ENCODE data around the gene MICU1. TPM values are rescaled to one million over a fixed set of nuclear protein-coding genes. Genes with fewer than 3 reads are reported as not detected.

Gene MICU1
- total and polyA plus RNA-seq, 2 of the 13 experiments (the other 11 are each of a cell fraction or from before 2014, with no cell fraction given) = 32.5 to 56.1 TPM

- Histone ChIP-seq H4K20me1 (ENCODE audit: insufficient read depth, low read length) (no peaks in the 10 kb centered on the region), H3K27ac (ENCODE audit: extremely low read length, insufficient read depth, low read length) (peak overlapping the region; percentile 21), H3K4me3 (replicated peaks in 1 of 3; ENCODE audit: insufficient read depth in 1 of 3, low read depth in 2 of 3, low read length in 3 of 3) (no peak overlapping the region), H3K9ac (ENCODE audit: insufficient read depth, low read depth, low read length) (peak overlapping the region; percentile 84; the same call in 1 of the 2 replicates), H3K4me1 (ENCODE audit: insufficient read depth, low read length) (peaks cover 87% of the 10 kb centered on the region), H3K9me3 (ENCODE audit: low read length) (no peaks in the 10 kb centered on the region), H3K79me2 (ENCODE audit: insufficient read depth, low read length) (no peaks in the 10 kb centered on the region), H2AFZ (ENCODE audit: low read length) (no peak overlapping the region), H3K4me2 (ENCODE audit: low read depth, low read length) (0 out of 2 replicates have a peak overlapping the region, but pooled peaks have one; percentile 6), H3K36me3 (replicated peaks in 1 of 2; ENCODE audit: control insufficient read depth in 1 of 2, insufficient read depth in 2 of 2, low read length in 2 of 2) (no peaks in the 10 kb centered on the region), H3K27me3 (ENCODE audit: control insufficient read depth in 1 of 2, insufficient read depth in 2 of 2, low read length in 2 of 2) (no peaks in the 10 kb centered on the region)
- ATAC-seq = no peak
- in situ Hi-C loops (cut with HindIII; ENCODE audit: extremely low pct_ligation_motif_present, low pct_unique_long_range_greater_than_20kb) (no loop called here), intact Hi-C loops (cut with micrococcal nuclease; ENCODE audit: unreplicated experiment) (loop anchor here (10.0 kb wide), 1 partner anchor 98 kb away; no protein-coding TSS in a partner anchor)
- no peak for FAIRE-seq
- POLR2A ChIA-PET = interaction anchor here (0.5 to 8.1 kb wide), 11 partner anchors 9 to 192 kb away, joined by 3 to 322 read pairs (median 19); partner anchors contain the start of genes ANAPC16, ASCC1 and DDIT4
- WGBS (ENCODE audit: low lambda C conversion rate) = 91% methylated on average over 8 of the region's 16 CpGs
- DNase-seq (ENCODE audit: low spot score) = no peak
- BruUV-seq (replicated peaks) = no TSS peak
- CTCF ChIA-PET (ENCODE audit: low intra/inter-chr PET ratio, low total read pairs) = no interaction called here
- TF ChIP-seq ZNF224 (CRISPR knock-in tag; IDR thresholded peaks at IDR 0.05) (no peak), CC2D1A (CRISPR knock-in tag; IDR thresholded peaks at IDR 0.05) (no peak), SRY (CRISPR knock-in tag; IDR thresholded peaks at IDR 0.05) (no peak), RFXAP (CRISPR knock-in tag; IDR thresholded peaks at IDR 0.05; ENCODE audit: borderline replicate concordance) (no peak), ZFP82 (CRISPR knock-in tag; IDR thresholded peaks at IDR 0.05; ENCODE audit: borderline replicate concordance) (no peak), ATAD3A (CRISPR knock-in tag; IDR thresholded peaks at IDR 0.05) (no peak), NFATC3 (CRISPR knock-in tag; IDR thresholded peaks at IDR 0.05) (no peak), ZNF687 (CRISPR knock-in tag; IDR thresholded peaks at IDR 0.05) (peak; percentile 29; the same call in 1 of the 2 replicates), ZNF160 (CRISPR knock-in tag; IDR thresholded peaks at IDR 0.05) (no peak), ZNF800 (CRISPR knock-in tag; IDR thresholded peaks at IDR 0.05) (no peak), HOXA7 (CRISPR knock-in tag; IDR thresholded peaks at IDR 0.05) (no peak), ZNF589 (CRISPR knock-in tag; conservative IDR thresholded peaks at IDR 0.05) (no peak), GPN1 (CRISPR knock-in tag; IDR thresholded peaks at IDR 0.05; ENCODE audit: borderline replicate concordance) (no peak), CEBPG (CRISPR knock-in tag; IDR thresholded peaks at IDR 0.05) (no peak), ZNF30 (CRISPR knock-in tag; IDR thresholded peaks at IDR 0.05) (no peak), ZNF280B (CRISPR knock-in tag; IDR thresholded peaks at IDR 0.05; ENCODE audit: borderline replicate concordance) (peak; percentile 65; the same call in 1 of the 2 replicates)
These were observed 303.4 kb downstream of the MICU1 start for GRCh38 chr10:72322280-72323058.

All from HepG2 (cell line).